GM12872 (cell line): ENCODE results near the gene STOML2.

Experiments
- CTCF ChIP-seq: IDR thresholded peaks from 3 replicates; pipeline ENCODE4 v1.5.1; 2011; ENCODE audit warnings: low read depth, mild to moderate bottlenecking, low read length, moderate library complexity; ENCODE audit not compliant: insufficient read depth

Gene STOML2, protein sequence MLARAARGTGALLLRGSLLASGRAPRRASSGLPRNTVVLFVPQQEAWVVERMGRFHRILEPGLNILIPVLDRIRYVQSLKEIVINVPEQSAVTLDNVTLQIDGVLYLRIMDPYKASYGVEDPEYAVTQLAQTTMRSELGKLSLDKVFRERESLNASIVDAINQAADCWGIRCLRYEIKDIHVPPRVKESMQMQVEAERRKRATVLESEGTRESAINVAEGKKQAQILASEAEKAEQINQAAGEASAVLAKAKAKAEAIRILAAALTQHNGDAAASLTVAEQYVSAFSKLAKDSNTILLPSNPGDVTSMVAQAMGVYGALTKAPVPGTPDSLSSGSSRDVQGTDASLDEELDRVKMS

DNA sequence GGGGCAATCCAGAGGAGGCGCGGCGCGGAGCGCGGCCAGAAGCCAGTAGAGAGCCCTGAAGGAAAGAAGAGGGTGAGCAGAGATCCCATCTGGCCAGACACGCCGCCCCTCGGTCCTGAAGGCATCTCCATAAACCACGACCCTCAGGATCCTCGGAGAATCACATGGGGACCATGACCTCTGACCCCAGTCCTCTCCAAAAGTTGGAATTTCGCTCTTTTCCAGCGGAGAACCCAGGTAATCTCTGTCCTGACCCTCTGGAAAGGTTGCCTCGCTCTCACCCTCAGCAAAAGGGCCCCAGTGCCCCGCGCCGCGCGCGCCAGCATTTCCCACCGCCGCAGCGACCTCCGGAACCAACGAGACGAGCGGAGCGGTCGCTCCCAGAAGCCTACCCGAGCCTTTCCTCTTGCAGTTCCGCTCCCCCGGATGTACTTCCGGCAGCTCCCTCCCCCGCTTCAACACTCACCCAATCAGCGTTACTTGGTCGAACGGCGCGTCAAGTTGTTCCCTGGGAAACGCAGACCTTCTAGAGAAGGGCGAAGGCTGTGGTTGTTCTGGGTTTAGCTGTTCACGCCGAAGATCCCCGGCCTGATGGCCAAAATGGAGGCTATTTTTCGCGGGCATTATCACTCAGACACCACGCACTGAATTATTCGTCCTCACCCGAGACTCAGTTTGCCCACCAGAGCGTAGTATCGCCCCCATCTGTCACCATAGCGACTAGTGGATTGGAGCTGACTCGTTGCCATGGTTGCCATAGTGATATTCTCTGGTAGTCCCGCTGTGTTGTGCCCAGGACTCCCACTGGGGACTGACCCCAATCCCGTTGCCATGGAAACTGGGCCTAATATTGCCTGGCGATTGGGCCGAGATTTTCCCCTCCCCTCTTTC is at the start of gene STOML2:
Gene STOML2 (minus strand): TSS at position 363 of the 891 bp plus-strand sequence. CDS start 37 bp downstream, at position 326.
- no peak for TF ChIP-seq CTCF

GRCh38 chr9:35142037-35142436 is 39.1 kb upstream of the STOML2 start:
- no peak for TF ChIP-seq CTCF

- TF ChIP-seq CTCF: no peak
Measured at GRCh38 chr9:35140093-35140492, 37.2 kb upstream of the STOML2 start.

DNA sequence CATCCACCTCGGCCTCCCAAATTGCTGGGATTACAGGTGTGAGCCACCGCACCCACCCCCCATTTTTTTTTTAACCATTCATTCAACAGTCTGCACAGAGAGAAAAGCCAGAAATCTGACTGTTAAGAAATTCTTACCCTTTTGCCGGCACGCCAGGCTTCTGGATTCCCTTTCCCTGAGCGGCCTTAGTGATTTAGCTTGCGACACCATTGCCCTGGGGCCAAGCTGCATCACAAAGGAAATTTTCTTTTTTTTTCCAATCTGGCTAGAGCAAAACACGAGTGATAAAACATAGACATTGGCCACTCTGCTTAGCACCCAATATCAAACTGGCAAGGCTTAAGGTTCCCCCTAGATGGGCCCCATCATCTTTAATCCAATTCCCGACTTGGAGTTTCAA is 33.9 kb upstream of the STOML2 start:
- TF ChIP-seq CTCF: no peak

DNA sequence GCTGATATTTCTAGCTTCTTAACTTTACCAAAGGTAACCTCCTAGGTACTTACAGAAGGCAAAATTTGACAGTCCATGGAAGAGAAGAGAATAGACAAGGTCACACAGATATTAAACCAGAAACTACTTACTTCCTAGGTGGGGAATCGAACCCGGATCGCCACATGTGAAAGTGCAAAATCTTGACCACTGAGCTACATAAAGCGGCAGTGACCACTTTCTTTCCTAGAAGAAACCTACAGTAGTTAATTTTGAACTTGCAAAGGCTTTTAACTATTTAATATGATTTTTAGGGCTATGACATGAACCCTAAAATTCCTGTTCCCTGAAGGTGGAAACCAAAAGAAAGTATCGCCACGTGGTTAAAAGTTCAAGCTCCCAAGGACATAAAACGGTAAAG is 33.1 kb upstream of the STOML2 start:
- no peak for TF ChIP-seq CTCF

DNA sequence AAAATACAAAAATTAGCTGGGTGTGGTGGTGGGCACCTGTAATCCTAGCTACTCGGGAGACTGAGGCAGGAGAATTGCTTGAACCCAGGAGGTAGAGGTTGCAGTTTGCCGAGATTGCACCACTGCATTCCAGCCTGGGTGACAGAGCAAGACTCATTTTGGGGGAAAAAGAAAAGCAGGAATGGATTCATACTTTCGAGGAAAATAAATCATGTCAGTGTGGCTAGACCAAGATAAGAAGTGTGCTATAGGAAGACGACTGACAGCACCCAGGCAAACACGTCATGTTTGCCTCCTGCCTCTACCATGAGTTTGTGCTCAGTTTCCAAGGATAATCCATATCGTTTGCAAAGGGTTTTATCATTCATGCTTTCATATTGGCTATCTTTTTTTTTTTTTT is 32.0 kb upstream of the STOML2 start:
- no peak for TF ChIP-seq CTCF

GRCh38 chr9:35116898-35117551 is 14.1 kb upstream of the STOML2 start:
- TF ChIP-seq CTCF: peak; percentile 92
